ENCODE results near the gene PLB1. TPM values are rescaled to one million over a fixed set of nuclear protein-coding genes. Genes with fewer than 3 reads are reported as not detected.

Gene PLB1
- total RNA-seq, 2 experiments from 2014 or later, result 1.3 to 1.6 TPM

GRCh38 chr2:28509361-28509760 is 13.5 kb downstream of the PLB1 start:
- ATAC-seq (ENCODE audit: poor library complexity) (no peak), DNase-seq (no peak)
- Histone ChIP-seq H3K9me3 (ENCODE audit: control insufficient read depth in 1 of 2, insufficient read depth in 1 of 2, low read length in 2 of 2) (peaks cover 0 to 14% of the 10 kb centered on the region in 2 experiments), H3K27me3 (ENCODE audit: control insufficient read depth in 1 of 2, insufficient read depth in 2 of 2, low read length in 2 of 2) (peaks cover 0 to 4% of the 10 kb centered on the region in 2 experiments), H3K36me3 (ENCODE audit: insufficient read depth, low read length) (no peaks in the 10 kb centered on the region), H3K27ac (ENCODE audit: low read depth in 1 of 2, low read length in 2 of 2) (no peak overlapping the region), H3K4me1 (ENCODE audit: insufficient read depth, low read length) (peaks cover 4% of the 10 kb centered on the region), H3K4me3 (ENCODE audit: low read length) (no peak overlapping the region)
- ChIA-PET CTCF (no interaction called here), POLR2A (no interaction called here)
- no peak overlapping the region for H3K4me3 Mint-ChIP-seq
- no peaks in the 10 kb centered on the region for H3K36me3 Mint-ChIP-seq (ENCODE audit: low read depth)
- H3K4me1 Mint-ChIP-seq (ENCODE audit: low read depth), result no peaks in the 10 kb centered on the region
- no peak for TF ChIP-seq CTCF (IDR thresholded peaks at IDR 0.05)
- H3K27ac Mint-ChIP-seq, result no peak overlapping the region
- intact Hi-C loops (cut with DNase I, micrococcal nuclease), result no loop called here
- no peaks in the 10 kb centered on the region for H3K27me3 Mint-ChIP-seq
- H3K9me3 Mint-ChIP-seq, result peaks cover 10% of the 10 kb centered on the region

- Mint-ChIP-seq H3K4me1 (ENCODE audit: low read depth) (no peaks in the 10 kb centered on the region), H3K27me3 (no peaks in the 10 kb centered on the region), H3K4me3 (no peak overlapping the region), H3K9me3 (peaks cover 10% of the 10 kb centered on the region), H3K27ac (no peak overlapping the region), H3K36me3 (ENCODE audit: low read depth) (no peaks in the 10 kb centered on the region)
- H3K36me3 ChIP-seq (ENCODE audit: insufficient read depth, low read length), result no peaks in the 10 kb centered on the region
- no peak overlapping the region for H3K4me3 ChIP-seq (ENCODE audit: low read length)
- POLR2A ChIA-PET, result no interaction called here
- H3K27me3 ChIP-seq (ENCODE audit: control insufficient read depth in 1 of 2, insufficient read depth in 2 of 2, low read length in 2 of 2), result peaks cover 0 to 4% of the 10 kb centered on the region in 2 experiments
- intact Hi-C loops (cut with DNase I, micrococcal nuclease), result no loop called here
- no peak for DNase-seq
- H3K9me3 ChIP-seq (ENCODE audit: control insufficient read depth in 1 of 2, insufficient read depth in 1 of 2, low read length in 2 of 2), result peaks cover 0 to 14% of the 10 kb centered on the region in 2 experiments
- ATAC-seq (ENCODE audit: poor library complexity), result no peak
- H3K27ac ChIP-seq (ENCODE audit: low read depth in 1 of 2, low read length in 2 of 2), result no peak overlapping the region
- CTCF ChIA-PET, result interaction anchor here (0.7 kb wide), 1 partner anchor 17 kb away, joined by 3 read pairs; no protein-coding TSS in a partner anchor
- no peak for TF ChIP-seq CTCF (IDR thresholded peaks at IDR 0.05)
- peaks cover 4% of the 10 kb centered on the region for H3K4me1 ChIP-seq (ENCODE audit: insufficient read depth, low read length)
Measured at GRCh38 chr2:28510184-28510583, 14.3 kb downstream of the PLB1 start.

- H3K27me3 ChIP-seq (ENCODE audit: control insufficient read depth in 1 of 2, insufficient read depth in 2 of 2, low read length in 2 of 2), result peaks cover 4 to 6% of the 10 kb centered on the region in 2 experiments
- ChIA-PET POLR2A (interaction anchor here (0.6 kb wide), 1 partner anchor 262 kb away, joined by 3 read pairs; no protein-coding TSS in a partner anchor), CTCF (no interaction called here)
- Mint-ChIP-seq H3K9me3 (peaks cover 10% of the 10 kb centered on the region), H3K4me1 (ENCODE audit: low read depth) (no peaks in the 10 kb centered on the region), H3K27ac (no peak overlapping the region), H3K36me3 (ENCODE audit: low read depth) (no peaks in the 10 kb centered on the region), H3K4me3 (no peak overlapping the region), H3K27me3 (peaks cover 9% of the 10 kb centered on the region)
- H3K36me3 ChIP-seq (ENCODE audit: insufficient read depth, low read length), result no peaks in the 10 kb centered on the region
- peaks cover 0 to 14% of the 10 kb centered on the region in 2 experiments for H3K9me3 ChIP-seq (ENCODE audit: control insufficient read depth in 1 of 2, insufficient read depth in 1 of 2, low read length in 2 of 2)
- DNase-seq (no peak), ATAC-seq (ENCODE audit: poor library complexity) (no peak)
- no peak for TF ChIP-seq CTCF (IDR thresholded peaks at IDR 0.05)
- no peak overlapping the region for H3K4me3 ChIP-seq (ENCODE audit: low read length)
- intact Hi-C loops (cut with DNase I, micrococcal nuclease), result no loop called here
- peaks cover 4% of the 10 kb centered on the region for H3K4me1 ChIP-seq (ENCODE audit: insufficient read depth, low read length)
- H3K27ac ChIP-seq (ENCODE audit: low read depth in 1 of 2, low read length in 2 of 2), result no peak overlapping the region
Measured at GRCh38 chr2:28511871-28512606, 16.2 kb downstream of the PLB1 start.

Measured in CD4-positive, alpha-beta T cell (primary cell).